HepG2 (cell line): ENCODE results near the gene RUBCNL. TPM values are rescaled to one million over a fixed set of nuclear protein-coding genes. Genes with fewer than 3 reads are reported as not detected.

Source experiments
- ATAC-seq: fragments of 200-7000 bp; cut with Tn5 transposase; 3 replicates; pipeline ENCODE4 v1.9.1; 2020; ENCODE audit warnings: mild to moderate bottlenecking, moderate library complexity
- BruUV-seq: library from RNA; stranded (reverse); fragments of 400-500 nt; replicated peaks from 2 replicates; lab custom pipeline; 2021; lab: Mats Ljungman, UMichigan
- CTCF ChIA-PET: fragments of 300-600 bp; formaldehyde crosslinking; extraction: SDS; loops from one replicate; lab custom pipeline; 2021; ENCODE audit warnings: low total read pairs, inconsistent platforms, low intra/inter-chr PET ratio; lab: Yijun Ruan, JAX
- POLR2A ChIA-PET: fragments of 350-600 bp; sonication (Branson Sonifier 250); formaldehyde crosslinking; loops from one replicate; lab custom pipeline; 2020; ENCODE audit warnings: antibody characterized with exemption, inconsistent platforms; lab: Yijun Ruan, JAX
- DNase-seq: peaks from one replicate; pipeline ENCODE4 v3.0.0-alpha.2; 2015; ENCODE audit warnings: low spot score
- FAIRE-seq: peaks from 3 replicates; lab custom pipeline; 2011; peaks lifted over from hg19 to GRCh38; lab: Jason Lieb, UNC
- H2AFZ ChIP-seq: one replicate; pipeline ENCODE4 v1.6.1; 2011; ENCODE audit warnings: low read length, inconsistent platforms
- H3K27ac ChIP-seq: fragments of 300-600 bp; 3 replicates; pipeline ENCODE4 v1.8.0; 2011; ENCODE audit warnings: mixed run types, mild to moderate bottlenecking, mixed read lengths, low read length, inconsistent platforms; ENCODE audit not compliant: insufficient read depth; ENCODE audit errors: extremely low read length
- H3K27me3 ChIP-seq, 2 experiments: fragments of 200-600 bp in 1 of 2; 2 replicates in 1 of 2; 3 replicates in 1 of 2; pipeline versions ENCODE4 v1.6.0 to v1.8.0; 2011; ENCODE audit warnings: low read length in 2 of 2, mild to moderate bottlenecking in 2 of 2, moderate library complexity in 2 of 2, inconsistent platforms in 1 of 2; ENCODE audit not compliant: insufficient read depth in 2 of 2, control insufficient read depth in 1 of 2
- H3K36me3 ChIP-seq, 2 experiments: fragments of 200-600 bp in 1 of 2; replicated peaks in 1 of 2; 2 replicates in 1 of 2; 3 replicates in 1 of 2; pipeline versions ENCODE4 v1.5.1 to v1.8.0; 2011; ENCODE audit warnings: low read length in 2 of 2, inconsistent platforms in 1 of 2; ENCODE audit not compliant: insufficient read depth in 2 of 2, control insufficient read depth in 1 of 2
- H3K4me1 ChIP-seq: 2 replicates; pipeline ENCODE4 v1.5.1; 2012; ENCODE audit warnings: low read length, inconsistent platforms; ENCODE audit not compliant: insufficient read depth
- H3K4me2 ChIP-seq: 2 replicates; pipeline ENCODE4 v1.6.0; 2011; ENCODE audit warnings: low read depth, low read length, inconsistent platforms
- H3K4me3 ChIP-seq, 3 experiments: fragments of 200-600 bp in 1 of 3; sonication (generic), shearing (Covaris generic) in 1 of 3; replicated peaks in 1 of 3; 2 replicates each; pipeline ENCODE4 v1.5.1; 2011 to 2016; ENCODE audit warnings: low read length in 3 of 3, inconsistent platforms in 2 of 3, low read depth in 2 of 3, mild to moderate bottlenecking in 2 of 3, control low read depth in 1 of 3, mixed read lengths in 1 of 3; ENCODE audit not compliant: insufficient read depth in 1 of 3
- H3K79me2 ChIP-seq: one replicate; pipeline ENCODE4 v1.6.1; 2011; ENCODE audit warnings: low read length, inconsistent platforms; ENCODE audit not compliant: insufficient read depth
- H3K9ac ChIP-seq: 2 replicates; pipeline ENCODE4 v1.6.0; 2011; ENCODE audit warnings: mild to moderate bottlenecking, low read depth, low read length, inconsistent platforms; ENCODE audit not compliant: insufficient read depth
- H3K9me3 ChIP-seq: 2 replicates; pipeline ENCODE4 v1.5.1; 2012; ENCODE audit warnings: mild to moderate bottlenecking, low read length
- H4K20me1 ChIP-seq: 2 replicates; pipeline ENCODE4 v1.6.0; 2011; ENCODE audit warnings: inconsistent platforms, mild to moderate bottlenecking, low read length, moderate library complexity; ENCODE audit not compliant: insufficient read depth
- CEBPG ChIP-seq: IDR thresholded peaks from 2 replicates; pipeline ENCODE4 v1.6.1; 2016
- FLYWCH1 ChIP-seq: sonication (generic); formaldehyde crosslinking; IDR thresholded peaks from 2 replicates; pipeline ENCODE4 v1.8.1; 2023; ENCODE audit warnings: mild to moderate bottlenecking, missing genetic modification reagents
- NFKB2 ChIP-seq: sonication (generic); formaldehyde crosslinking; IDR thresholded peaks from 2 replicates; pipeline ENCODE4 v1.4.0; 2020; ENCODE audit warnings: missing genetic modification reagents, borderline replicate concordance
- ONECUT2 ChIP-seq: sonication (generic); formaldehyde crosslinking; IDR thresholded peaks from 2 replicates; pipeline ENCODE4 v1.4.0; 2020; ENCODE audit warnings: missing genetic modification reagents
- SNAI1 ChIP-seq: sonication (generic); formaldehyde crosslinking; IDR thresholded peaks from 2 replicates; pipeline ENCODE4 v1.5.0; 2020; ENCODE audit warnings: mild to moderate bottlenecking, missing genetic modification reagents, borderline replicate concordance
- SP1 ChIP-seq, 2 experiments: fragments of 450-650 bp in 1 of 2; sonication (generic) in 1 of 2; formaldehyde crosslinking in 1 of 2; IDR thresholded peaks; 2 replicates each; pipeline versions ENCODE4 v1.4.0 to v1.6.1; 2016 to 2020; ENCODE audit warnings: missing genetic modification reagents in 1 of 2
- STAG1 ChIP-seq: sonication (generic); formaldehyde crosslinking; IDR thresholded peaks from 2 replicates; pipeline ENCODE4 v1.4.0; 2020; ENCODE audit warnings: missing genetic modification reagents
- STAT5B ChIP-seq: sonication (generic); formaldehyde crosslinking; IDR thresholded peaks from 2 replicates; pipeline ENCODE4 v1.4.0; 2020; ENCODE audit warnings: missing genetic modification reagents
- WIZ ChIP-seq: sonication (generic); formaldehyde crosslinking; IDR thresholded peaks from 2 replicates; pipeline ENCODE4 v1.5.1; 2020; ENCODE audit warnings: mild to moderate bottlenecking, missing genetic modification reagents
- ZNF432 ChIP-seq: sonication (generic); formaldehyde crosslinking; IDR thresholded peaks from 2 replicates; pipeline ENCODE4 v1.5.0; 2020; ENCODE audit warnings: missing genetic modification reagents, mild to moderate bottlenecking, borderline replicate concordance
- WGBS: methylation state at CpG from one replicate; pipeline ENCODE4 v1.1.6; 2017; ENCODE audit warnings: low lambda C conversion rate; 5-methylcytosine and 5-hydroxymethylcytosine counted together
- in situ Hi-C: cut with HindIII; loops from 2 replicates; pipeline ENCODE4 v1.10.0; 2017; ENCODE audit warnings: low pct_unique_long_range_greater_than_20kb; ENCODE audit not compliant: extremely low pct_ligation_motif_present
- intact Hi-C: fragments of 100-400 bp; cut with micrococcal nuclease; formaldehyde crosslinking; loops from one replicate; pipeline ENCODE4 v1.10.0; 2022; ENCODE audit not compliant: unreplicated experiment
- polyA plus RNA-seq, 8 experiments: library from polyadenylated mRNA; depleted of rRNA in 3 of 8; stranded (reverse) in 7 of 8; unstranded in 1 of 8; fragments of >200 nt; fragmentation: Illumina TruSeq in 4 of 8; extraction: Trizol in 4 of 8; gene quantifications; 2 replicates each; pipeline versions ENCODE4 v1.2.1 to v1.2.3, GENCODE V29; 2011 to 2016; ENCODE audit warnings: low read depth in 4 of 8, missing spikeins in 1 of 8, mixed read lengths in 1 of 8; ENCODE audit not compliant: insufficient read depth in 1 of 8
- total RNA-seq, 5 experiments: library from RNA; depleted of rRNA; stranded (reverse); fragments of >200 nt; fragmentation: Illumina TruSeq; extraction: Trizol; gene quantifications; 2 replicates each; pipeline ENCODE4 v1.2.3, GENCODE V29; 2016; ENCODE audit warnings: low read depth in 1 of 5
- TF ChIP-seq, protein P1 (sequence below): sonication (generic); formaldehyde crosslinking; IDR thresholded peaks from 2 replicates; pipeline ENCODE4 v1.4.0; 2020; ENCODE audit warnings: missing genetic modification reagents
- TF ChIP-seq, protein P2 (sequence below): sonication (generic); formaldehyde crosslinking; IDR thresholded peaks from 2 replicates; pipeline ENCODE4 v1.5.1; 2020; ENCODE audit warnings: missing genetic modification reagents, mild to moderate bottlenecking, borderline replicate concordance
- TF ChIP-seq, protein P3 (sequence below): sonication (generic); formaldehyde crosslinking; IDR thresholded peaks from 2 replicates; pipeline ENCODE4 v1.4.0; 2020; ENCODE audit warnings: missing genetic modification reagents, borderline replicate concordance

RUBCNL gene
- total and polyA plus RNA-seq, 2 of the 13 experiments (the other 11 are each of a cell fraction or from before 2014, with no cell fraction given) = not detected

DNA sequence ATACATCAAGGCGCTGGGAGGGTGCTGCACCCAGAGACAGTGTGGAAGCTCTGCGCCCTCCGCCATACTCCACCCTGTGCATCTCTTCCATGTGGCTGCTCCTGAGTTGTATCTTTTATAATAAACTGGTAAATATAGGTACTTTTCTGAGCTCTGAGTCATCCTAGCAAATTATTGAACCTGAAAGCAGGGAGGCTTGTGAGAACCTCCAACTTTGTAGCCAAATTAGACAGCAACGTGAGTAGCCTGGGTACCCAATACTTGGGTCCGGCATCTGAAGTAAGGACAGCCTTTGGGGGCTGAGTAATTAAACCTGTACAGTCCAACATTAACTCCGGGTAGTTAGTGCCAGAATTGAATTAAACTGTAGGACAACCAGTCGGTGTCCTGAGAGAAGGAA lies 57.4 kb downstream of the RUBCNL start:
- Histone ChIP-seq H4K20me1 (no peaks in the 10 kb centered on the region), H3K4me3 (no peak overlapping the region), H2AFZ (no peak overlapping the region), H3K4me2 (no peak overlapping the region), H3K36me3 (no peaks in the 10 kb centered on the region), H3K9me3 (no peaks in the 10 kb centered on the region), H3K27ac (no peak overlapping the region), H3K9ac (no peak overlapping the region), H3K4me1 (no peaks in the 10 kb centered on the region), H3K27me3 (peaks cover 0 to 14% of the 10 kb centered on the region in 2 experiments; a peak in 2 of 5 replicates), H3K79me2 (no peaks in the 10 kb centered on the region)
- POLR2A ChIA-PET = no interaction called here
- DNase-seq (no peak), FAIRE-seq (no peak), ATAC-seq (no peak)
- in situ Hi-C loops = no loop called here
- CTCF ChIA-PET = no interaction called here
- WGBS = 27% methylated on average over 5 of the region's 7 CpGs
- intact Hi-C loops = no loop called here
- TF ChIP-seq FLYWCH1 (CRISPR knock-in tag) (no peak), ONECUT2 (CRISPR knock-in tag) (no peak), STAG1 (no peak), CEBPG (no peak), SNAI1 (CRISPR knock-in tag) (no peak), WIZ (CRISPR knock-in tag) (no peak), NFKB2 (CRISPR knock-in tag) (no peak), SP1 (IDR thresholded peaks at IDR 0.05) (no peak), SP1 (CRISPR knock-in tag; IDR thresholded peaks at IDR 0.05) (no peak), ZNF432 (CRISPR knock-in tag) (no peak), STAT5B (CRISPR knock-in tag) (no peak)
- TF ChIP-seq, protein P1, sequence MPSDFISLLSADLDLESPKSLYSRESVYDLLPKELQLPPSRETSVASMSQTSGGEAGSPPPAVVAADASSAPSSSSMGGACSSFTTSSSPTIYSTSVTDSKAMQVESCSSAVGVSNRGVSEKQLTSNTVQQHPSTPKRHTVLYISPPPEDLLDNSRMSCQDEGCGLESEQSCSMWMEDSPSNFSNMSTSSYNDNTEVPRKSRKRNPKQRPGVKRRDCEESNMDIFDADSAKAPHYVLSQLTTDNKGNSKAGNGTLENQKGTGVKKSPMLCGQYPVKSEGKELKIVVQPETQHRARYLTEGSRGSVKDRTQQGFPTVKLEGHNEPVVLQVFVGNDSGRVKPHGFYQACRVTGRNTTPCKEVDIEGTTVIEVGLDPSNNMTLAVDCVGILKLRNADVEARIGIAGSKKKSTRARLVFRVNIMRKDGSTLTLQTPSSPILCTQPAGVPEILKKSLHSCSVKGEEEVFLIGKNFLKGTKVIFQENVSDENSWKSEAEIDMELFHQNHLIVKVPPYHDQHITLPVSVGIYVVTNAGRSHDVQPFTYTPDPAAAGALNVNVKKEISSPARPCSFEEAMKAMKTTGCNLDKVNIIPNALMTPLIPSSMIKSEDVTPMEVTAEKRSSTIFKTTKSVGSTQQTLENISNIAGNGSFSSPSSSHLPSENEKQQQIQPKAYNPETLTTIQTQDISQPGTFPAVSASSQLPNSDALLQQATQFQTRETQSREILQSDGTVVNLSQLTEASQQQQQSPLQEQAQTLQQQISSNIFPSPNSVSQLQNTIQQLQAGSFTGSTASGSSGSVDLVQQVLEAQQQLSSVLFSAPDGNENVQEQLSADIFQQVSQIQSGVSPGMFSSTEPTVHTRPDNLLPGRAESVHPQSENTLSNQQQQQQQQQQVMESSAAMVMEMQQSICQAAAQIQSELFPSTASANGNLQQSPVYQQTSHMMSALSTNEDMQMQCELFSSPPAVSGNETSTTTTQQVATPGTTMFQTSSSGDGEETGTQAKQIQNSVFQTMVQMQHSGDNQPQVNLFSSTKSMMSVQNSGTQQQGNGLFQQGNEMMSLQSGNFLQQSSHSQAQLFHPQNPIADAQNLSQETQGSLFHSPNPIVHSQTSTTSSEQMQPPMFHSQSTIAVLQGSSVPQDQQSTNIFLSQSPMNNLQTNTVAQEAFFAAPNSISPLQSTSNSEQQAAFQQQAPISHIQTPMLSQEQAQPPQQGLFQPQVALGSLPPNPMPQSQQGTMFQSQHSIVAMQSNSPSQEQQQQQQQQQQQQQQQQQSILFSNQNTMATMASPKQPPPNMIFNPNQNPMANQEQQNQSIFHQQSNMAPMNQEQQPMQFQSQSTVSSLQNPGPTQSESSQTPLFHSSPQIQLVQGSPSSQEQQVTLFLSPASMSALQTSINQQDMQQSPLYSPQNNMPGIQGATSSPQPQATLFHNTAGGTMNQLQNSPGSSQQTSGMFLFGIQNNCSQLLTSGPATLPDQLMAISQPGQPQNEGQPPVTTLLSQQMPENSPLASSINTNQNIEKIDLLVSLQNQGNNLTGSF (CRISPR knock-in tag) = no peak
- TF ChIP-seq, protein P2, sequence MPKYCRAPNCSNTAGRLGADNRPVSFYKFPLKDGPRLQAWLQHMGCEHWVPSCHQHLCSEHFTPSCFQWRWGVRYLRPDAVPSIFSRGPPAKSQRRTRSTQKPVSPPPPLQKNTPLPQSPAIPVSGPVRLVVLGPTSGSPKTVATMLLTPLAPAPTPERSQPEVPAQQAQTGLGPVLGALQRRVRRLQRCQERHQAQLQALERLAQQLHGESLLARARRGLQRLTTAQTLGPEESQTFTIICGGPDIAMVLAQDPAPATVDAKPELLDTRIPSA = no peak
- TF ChIP-seq, protein P3, sequence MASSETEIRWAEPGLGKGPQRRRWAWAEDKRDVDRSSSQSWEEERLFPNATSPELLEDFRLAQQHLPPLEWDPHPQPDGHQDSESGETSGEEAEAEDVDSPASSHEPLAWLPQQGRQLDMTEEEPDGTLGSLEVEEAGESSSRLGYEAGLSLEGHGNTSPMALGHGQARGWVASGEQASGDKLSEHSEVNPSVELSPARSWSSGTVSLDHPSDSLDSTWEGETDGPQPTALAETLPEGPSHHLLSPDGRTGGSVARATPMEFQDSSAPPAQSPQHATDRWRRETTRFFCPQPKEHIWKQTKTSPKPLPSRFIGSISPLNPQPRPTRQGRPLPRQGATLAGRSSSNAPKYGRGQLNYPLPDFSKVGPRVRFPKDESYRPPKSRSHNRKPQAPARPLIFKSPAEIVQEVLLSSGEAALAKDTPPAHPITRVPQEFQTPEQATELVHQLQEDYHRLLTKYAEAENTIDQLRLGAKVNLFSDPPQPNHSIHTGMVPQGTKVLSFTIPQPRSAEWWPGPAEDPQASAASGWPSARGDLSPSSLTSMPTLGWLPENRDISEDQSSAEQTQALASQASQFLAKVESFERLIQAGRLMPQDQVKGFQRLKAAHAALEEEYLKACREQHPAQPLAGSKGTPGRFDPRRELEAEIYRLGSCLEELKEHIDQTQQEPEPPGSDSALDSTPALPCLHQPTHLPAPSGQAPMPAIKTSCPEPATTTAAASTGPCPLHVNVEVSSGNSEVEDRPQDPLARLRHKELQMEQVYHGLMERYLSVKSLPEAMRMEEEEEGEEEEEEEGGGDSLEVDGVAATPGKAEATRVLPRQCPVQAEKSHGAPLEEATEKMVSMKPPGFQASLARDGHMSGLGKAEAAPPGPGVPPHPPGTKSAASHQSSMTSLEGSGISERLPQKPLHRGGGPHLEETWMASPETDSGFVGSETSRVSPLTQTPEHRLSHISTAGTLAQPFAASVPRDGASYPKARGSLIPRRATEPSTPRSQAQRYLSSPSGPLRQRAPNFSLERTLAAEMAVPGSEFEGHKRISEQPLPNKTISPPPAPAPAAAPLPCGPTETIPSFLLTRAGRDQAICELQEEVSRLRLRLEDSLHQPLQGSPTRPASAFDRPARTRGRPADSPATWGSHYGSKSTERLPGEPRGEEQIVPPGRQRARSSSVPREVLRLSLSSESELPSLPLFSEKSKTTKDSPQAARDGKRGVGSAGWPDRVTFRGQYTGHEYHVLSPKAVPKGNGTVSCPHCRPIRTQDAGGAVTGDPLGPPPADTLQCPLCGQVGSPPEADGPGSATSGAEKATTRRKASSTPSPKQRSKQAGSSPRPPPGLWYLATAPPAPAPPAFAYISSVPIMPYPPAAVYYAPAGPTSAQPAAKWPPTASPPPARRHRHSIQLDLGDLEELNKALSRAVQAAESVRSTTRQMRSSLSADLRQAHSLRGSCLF (CRISPR knock-in tag) = no peak
- no TSS peak for BruUV-seq
